ENCODE measurements around the gene EFEMP1. TPM values are rescaled to one million over a fixed set of nuclear protein-coding genes. Genes with fewer than 3 reads are reported as not detected.

The EFEMP1 gene
- total and polyA plus RNA-seq, 7 experiments from 2014 or later = not detected

DNA sequence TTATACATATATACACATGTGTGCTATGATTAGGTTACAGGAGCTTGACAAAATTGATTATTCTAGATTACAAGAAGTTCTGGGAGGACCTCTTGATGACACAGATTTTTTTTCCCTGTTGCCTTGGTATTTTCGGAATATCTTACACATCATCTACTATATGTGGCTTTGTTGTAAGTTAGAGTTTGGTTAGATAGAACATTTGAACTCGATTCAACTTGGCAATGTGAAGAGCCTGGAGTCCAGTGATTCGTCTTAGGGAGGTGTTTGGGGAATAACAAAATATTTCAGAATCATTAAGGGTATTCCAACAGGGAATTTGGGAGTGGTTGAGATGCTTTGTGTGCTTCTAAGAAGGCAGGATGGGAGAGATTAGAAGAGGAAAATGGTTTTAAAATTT lies 39.3 kb upstream of the EFEMP1 start:
- ATAC-seq = no peak
- Mint-ChIP-seq H3K9me3 (peaks cover 0 to 9% (median 0%) of the 10 kb centered on the region in 11 donors), H3K36me3 (no peaks in the 10 kb centered on the region), H3K4me3 (no peak overlapping the region), H3K27me3 (peaks cover 3 to 21% (median 5%) of the 10 kb centered on the region in 5 donors), H3K4me1 (no peaks in the 10 kb centered on the region), H3K27ac (no peak overlapping the region)
- H3K27ac ChIP-seq (ENCODE audit: low read depth, low read length) = no peak overlapping the region
- H3K27me3 ChIP-seq (ENCODE audit: control insufficient read depth in 2 of 2, insufficient read depth in 2 of 2, low read length in 2 of 2) = no peaks in the 10 kb centered on the region
- intact Hi-C loops (cut with micrococcal nuclease) = no loop called here
- H3K36me3 ChIP-seq (ENCODE audit: control insufficient read depth in 2 of 3, insufficient read depth in 3 of 3, low read length in 3 of 3) = no peaks in the 10 kb centered on the region
- H3K9me3 ChIP-seq (ENCODE audit: control insufficient read depth in 2 of 3, low read length in 3 of 3) = no peaks in the 10 kb centered on the region
- H3K4me3 ChIP-seq (ENCODE audit: low read length) = no peak overlapping the region
- CTCF ChIA-PET = interaction anchor here (0.6 kb wide), 1 partner anchor 457 kb away, joined by 6 read pairs; no protein-coding TSS in a partner anchor
- H3K4me1 ChIP-seq (ENCODE audit: control insufficient read depth in 2 of 2, insufficient read depth in 2 of 2, low read length in 2 of 2) = no peaks in the 10 kb centered on the region
- no peak for DNase-seq
- POLR2A ChIA-PET = no interaction called here

DNA sequence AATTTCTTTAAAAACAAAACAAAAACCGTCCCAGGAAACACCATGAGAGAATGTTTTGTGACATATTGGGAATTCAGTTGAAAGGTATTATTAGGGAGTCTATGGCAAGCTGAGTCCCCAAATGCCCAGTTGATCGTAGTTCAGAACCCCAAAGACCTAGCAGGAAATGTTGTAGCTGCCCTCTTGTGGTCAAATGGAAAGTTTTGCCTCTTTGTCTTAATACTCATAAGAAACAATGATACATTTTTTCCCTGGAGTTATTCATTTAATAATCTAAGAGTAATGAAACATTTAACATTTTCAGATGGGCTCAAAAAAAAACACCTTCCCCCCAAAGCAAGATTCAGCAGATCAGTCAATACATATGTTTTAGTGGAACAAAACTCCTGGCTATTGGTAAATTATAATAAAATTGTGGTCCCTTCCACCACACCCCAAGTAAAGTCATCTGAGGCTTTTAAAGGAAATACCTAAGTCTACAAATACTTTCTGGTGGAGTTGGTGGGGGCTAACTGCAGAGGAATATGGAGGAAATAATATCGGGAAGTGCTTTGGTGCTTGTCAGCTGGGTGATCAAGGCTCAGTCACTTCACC lies 37.8 kb upstream of the EFEMP1 start:
- no peak overlapping the region for H3K4me3 Mint-ChIP-seq

DNA sequence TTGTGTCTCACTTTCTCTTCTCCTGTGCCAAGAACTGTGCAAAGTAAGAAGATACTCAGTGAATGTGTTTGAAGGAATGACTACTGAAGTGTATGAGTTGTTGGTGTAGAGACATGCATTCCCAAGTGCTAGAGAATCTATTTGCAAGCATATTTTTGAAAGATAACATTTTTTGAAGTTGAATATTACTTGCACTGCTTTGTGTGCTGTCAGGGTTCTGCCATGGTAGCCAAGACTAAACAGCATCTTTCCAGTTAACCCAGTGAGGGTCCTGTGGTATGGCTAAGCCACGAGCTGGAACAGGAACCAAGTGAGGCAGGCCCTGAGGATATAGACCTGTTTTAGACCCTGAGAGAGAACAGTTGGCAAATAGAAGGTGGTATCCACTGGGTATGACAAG lies 35.2 kb upstream of the EFEMP1 start:
- ChIA-PET POLR2A (no interaction called here), CTCF (no interaction called here)
- Mint-ChIP-seq H3K4me3 (no peak overlapping the region), H3K36me3 (no peaks in the 10 kb centered on the region), H3K9me3 (peaks cover 0 to 2% (median 0%) of the 10 kb centered on the region in 11 donors), H3K27ac (no peak overlapping the region), H3K4me1 (no peaks in the 10 kb centered on the region), H3K27me3 (peaks cover 0 to 20% (median 3%) of the 10 kb centered on the region in 5 donors)
- ATAC-seq (no peak), DNase-seq (no peak)
- H3K36me3 ChIP-seq (ENCODE audit: control insufficient read depth in 2 of 3, insufficient read depth in 3 of 3, low read length in 3 of 3) = no peaks in the 10 kb centered on the region
- H3K4me1 ChIP-seq (ENCODE audit: control insufficient read depth in 2 of 2, insufficient read depth in 2 of 2, low read length in 2 of 2) = no peaks in the 10 kb centered on the region
- no peak overlapping the region for H3K4me3 ChIP-seq (ENCODE audit: low read length)
- intact Hi-C loops (cut with micrococcal nuclease) = no loop called here
- H3K9me3 ChIP-seq (ENCODE audit: control insufficient read depth in 2 of 3, low read length in 3 of 3) = no peaks in the 10 kb centered on the region
- no peaks in the 10 kb centered on the region for H3K27me3 ChIP-seq (ENCODE audit: control insufficient read depth in 2 of 2, insufficient read depth in 2 of 2, low read length in 2 of 2)
- no peak overlapping the region for H3K27ac ChIP-seq (ENCODE audit: low read depth, low read length)

More for the DNA sequence above, 37.8 kb upstream of the EFEMP1 start:
- H3K9me3 ChIP-seq (ENCODE audit: control insufficient read depth in 2 of 3, low read length in 3 of 3) = no peaks in the 10 kb centered on the region
- Mint-ChIP-seq H3K4me1 (no peaks in the 10 kb centered on the region), H3K27me3 (peaks cover 0 to 21% (median 5%) of the 10 kb centered on the region in 5 donors), H3K27ac (no peak overlapping the region), H3K9me3 (peaks cover 0 to 9% (median 0%) of the 10 kb centered on the region in 11 donors), H3K36me3 (no peaks in the 10 kb centered on the region)
- ChIA-PET POLR2A (no interaction called here), CTCF (no interaction called here)
- H3K27me3 ChIP-seq (ENCODE audit: control insufficient read depth in 2 of 2, insufficient read depth in 2 of 2, low read length in 2 of 2) = no peaks in the 10 kb centered on the region
- intact Hi-C loops (cut with micrococcal nuclease) = loop anchor here in 1 of 2 donors (1.0 kb wide), 1 partner anchor 243 kb away; no protein-coding TSS in a partner anchor
- H3K4me1 ChIP-seq (ENCODE audit: control insufficient read depth in 2 of 2, insufficient read depth in 2 of 2, low read length in 2 of 2) = no peaks in the 10 kb centered on the region
- no peak overlapping the region for H3K27ac ChIP-seq (ENCODE audit: low read depth, low read length)
- no peak overlapping the region for H3K4me3 ChIP-seq (ENCODE audit: low read length)
- DNase-seq (no peak), ATAC-seq (no peak)
- H3K36me3 ChIP-seq (ENCODE audit: control insufficient read depth in 2 of 3, insufficient read depth in 3 of 3, low read length in 3 of 3) = no peaks in the 10 kb centered on the region

DNA sequence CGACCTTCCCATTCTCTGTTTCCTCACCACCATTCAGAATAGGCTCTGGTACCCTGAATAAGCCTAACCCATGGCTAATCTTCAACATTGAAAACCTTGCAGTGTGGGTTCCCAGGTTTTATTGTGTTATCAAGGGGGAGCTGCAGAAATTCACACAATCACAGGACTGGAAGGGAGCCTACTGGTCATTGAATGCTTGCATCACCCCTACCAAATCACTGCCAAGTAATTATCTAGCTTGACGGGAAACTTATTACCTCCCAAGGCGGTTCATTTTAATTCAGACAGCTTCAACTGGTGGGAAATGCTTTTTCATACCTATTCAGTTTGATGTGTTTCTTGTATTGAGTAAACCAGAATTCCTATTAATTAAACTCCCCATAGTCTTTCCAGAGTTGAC lies 33.6 kb upstream of the EFEMP1 start:
- Mint-ChIP-seq H3K4me1 (peaks cover 0 to 1% (median 0%) of the 10 kb centered on the region in 7 donors), H3K4me3 (no peak overlapping the region), H3K27ac (no peak overlapping the region), H3K27me3 (peaks cover 0 to 13% (median 7%) of the 10 kb centered on the region in 5 donors), H3K36me3 (no peaks in the 10 kb centered on the region), H3K9me3 (peaks cover 0 to 5% (median 0%) of the 10 kb centered on the region in 11 donors)
- DNase-seq (no peak), ATAC-seq (no peak)
- ChIA-PET POLR2A (no interaction called here), CTCF (no interaction called here)
- Histone ChIP-seq H3K27me3 (ENCODE audit: control insufficient read depth in 2 of 2, insufficient read depth in 2 of 2, low read length in 2 of 2) (no peaks in the 10 kb centered on the region), H3K4me3 (ENCODE audit: low read length) (no peak overlapping the region), H3K27ac (ENCODE audit: low read depth, low read length) (no peak overlapping the region), H3K9me3 (ENCODE audit: control insufficient read depth in 2 of 3, low read length in 3 of 3) (no peaks in the 10 kb centered on the region), H3K36me3 (ENCODE audit: control insufficient read depth in 2 of 3, insufficient read depth in 3 of 3, low read length in 3 of 3) (no peaks in the 10 kb centered on the region), H3K4me1 (ENCODE audit: control insufficient read depth in 2 of 2, insufficient read depth in 2 of 2, low read length in 2 of 2) (no peaks in the 10 kb centered on the region)
- intact Hi-C loops (cut with micrococcal nuclease) = no loop called here

DNA sequence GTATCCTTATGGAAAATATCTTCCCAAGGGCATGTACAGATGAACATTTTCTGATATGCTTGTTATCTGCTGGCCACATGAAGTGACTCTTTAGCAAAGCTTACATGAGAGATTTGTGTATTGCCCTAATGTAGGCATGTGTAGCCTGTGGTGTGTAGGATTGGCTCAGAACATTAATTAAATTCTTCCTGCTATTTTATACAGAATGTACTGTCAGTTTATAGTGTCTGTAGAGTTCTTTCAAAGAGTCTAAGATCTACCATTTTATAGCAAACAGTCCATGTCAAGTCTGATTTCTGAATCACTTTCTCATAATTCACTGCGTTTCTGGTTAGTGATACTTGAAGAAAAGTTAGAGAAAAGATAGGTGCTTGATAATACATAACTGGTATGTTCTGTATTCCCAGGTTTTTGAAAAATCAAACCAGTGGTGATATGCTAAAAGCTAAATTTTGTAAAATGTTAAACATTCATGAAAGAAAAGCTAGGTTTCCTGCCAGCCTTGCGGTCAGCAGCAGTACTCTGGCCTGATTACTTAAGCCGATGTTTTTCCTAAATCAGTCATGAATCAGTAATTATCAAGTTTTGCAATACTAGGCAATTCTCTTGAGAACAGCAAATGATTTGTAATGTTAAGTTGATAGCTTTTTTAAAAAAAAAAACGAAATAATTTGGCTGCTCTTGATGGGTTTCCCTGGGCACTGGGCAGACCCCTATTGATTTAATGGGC lies 30.9 kb upstream of the EFEMP1 start:
- peaks cover 0 to 1% (median 0%) of the 10 kb centered on the region in 7 donors for H3K4me1 Mint-ChIP-seq
- no peaks in the 10 kb centered on the region for H3K9me3 ChIP-seq (ENCODE audit: control insufficient read depth in 2 of 3, low read length in 3 of 3)
- H3K4me3 Mint-ChIP-seq = no peak overlapping the region
- H3K9me3 Mint-ChIP-seq = peaks cover 0 to 8% (median 0%) of the 10 kb centered on the region in 11 donors
- H3K4me3 ChIP-seq (ENCODE audit: low read length) = no peak overlapping the region
- ChIA-PET POLR2A (no interaction called here), CTCF (no interaction called here)
- no peaks in the 10 kb centered on the region for H3K36me3 Mint-ChIP-seq
- intact Hi-C loops (cut with micrococcal nuclease) = no loop called here
- peaks cover 0 to 20% (median 8%) of the 10 kb centered on the region in 5 donors for H3K27me3 Mint-ChIP-seq
- no peak overlapping the region for H3K27ac Mint-ChIP-seq
- no peaks in the 10 kb centered on the region for H3K36me3 ChIP-seq (ENCODE audit: control insufficient read depth in 2 of 3, insufficient read depth in 3 of 3, low read length in 3 of 3)
- no peak for DNase-seq
- no peak for ATAC-seq
- H3K4me1 ChIP-seq (ENCODE audit: control insufficient read depth in 2 of 2, insufficient read depth in 2 of 2, low read length in 2 of 2) = no peaks in the 10 kb centered on the region
- H3K27me3 ChIP-seq (ENCODE audit: control insufficient read depth in 2 of 2, insufficient read depth in 2 of 2, low read length in 2 of 2) = no peaks in the 10 kb centered on the region
- H3K27ac ChIP-seq (ENCODE audit: low read depth, low read length) = no peak overlapping the region

DNA sequence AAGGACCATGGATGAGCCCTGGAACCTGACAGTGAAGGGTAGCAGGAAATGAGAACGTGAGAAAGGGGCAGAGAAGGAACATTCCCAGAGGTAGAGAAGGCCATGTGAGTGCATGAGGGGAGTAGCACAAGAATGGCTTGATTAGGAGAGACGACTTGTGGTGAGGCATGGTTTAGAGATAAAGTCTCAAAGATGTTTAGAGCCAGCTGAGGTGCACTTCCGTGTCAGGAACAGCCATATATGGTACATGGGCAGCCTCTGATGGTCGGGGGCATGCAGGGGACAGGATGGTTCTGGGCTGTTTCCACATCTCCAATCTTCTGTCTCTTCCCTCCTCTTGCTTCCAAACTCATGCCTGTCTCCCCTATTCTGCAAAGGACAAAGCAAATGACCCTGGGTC lies 28.8 kb upstream of the EFEMP1 start:
- Mint-ChIP-seq H3K27me3 (peaks cover 0 to 24% (median 8%) of the 10 kb centered on the region in 5 donors), H3K36me3 (no peaks in the 10 kb centered on the region), H3K9me3 (peaks cover 0 to 7% (median 0%) of the 10 kb centered on the region in 11 donors), H3K4me3 (no peak overlapping the region), H3K27ac (no peak overlapping the region), H3K4me1 (peaks cover 0 to 1% (median 0%) of the 10 kb centered on the region in 7 donors)
- Histone ChIP-seq H3K27me3 (ENCODE audit: control insufficient read depth in 2 of 2, insufficient read depth in 2 of 2, low read length in 2 of 2) (no peaks in the 10 kb centered on the region), H3K36me3 (ENCODE audit: control insufficient read depth in 2 of 3, insufficient read depth in 3 of 3, low read length in 3 of 3) (no peaks in the 10 kb centered on the region), H3K4me1 (ENCODE audit: control insufficient read depth in 2 of 2, insufficient read depth in 2 of 2, low read length in 2 of 2) (no peaks in the 10 kb centered on the region), H3K4me3 (ENCODE audit: low read length) (no peak overlapping the region), H3K27ac (ENCODE audit: low read depth, low read length) (no peak overlapping the region), H3K9me3 (ENCODE audit: control insufficient read depth in 2 of 3, low read length in 3 of 3) (no peaks in the 10 kb centered on the region)
- ChIA-PET CTCF (no interaction called here), POLR2A (no interaction called here)
- DNase-seq = no peak
- no peak for ATAC-seq
- intact Hi-C loops (cut with micrococcal nuclease) = no loop called here

DNA sequence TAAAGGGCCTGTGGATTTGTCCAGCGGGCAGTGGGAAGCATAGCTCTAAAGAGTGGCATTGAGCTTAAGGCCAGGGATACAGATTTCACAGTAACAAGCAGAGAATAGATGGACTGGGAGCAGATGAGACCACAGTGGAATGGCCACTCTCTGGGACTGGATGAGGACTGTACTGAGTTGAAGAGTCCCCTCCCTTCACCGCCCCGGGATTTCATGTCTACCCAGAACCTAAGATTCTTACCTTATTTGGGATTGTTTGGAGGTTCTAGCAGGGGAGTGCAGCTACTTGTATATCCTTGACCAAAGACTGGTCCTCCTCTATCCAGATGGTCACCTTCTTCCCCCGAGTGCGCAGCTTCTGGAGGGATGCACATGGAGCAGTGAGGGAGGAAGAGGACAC lies 28.0 kb upstream of the EFEMP1 start:
- Histone ChIP-seq H3K27me3 (ENCODE audit: control insufficient read depth in 2 of 2, insufficient read depth in 2 of 2, low read length in 2 of 2) (no peaks in the 10 kb centered on the region), H3K27ac (ENCODE audit: low read depth, low read length) (no peak overlapping the region), H3K4me3 (ENCODE audit: low read length) (no peak overlapping the region), H3K36me3 (ENCODE audit: control insufficient read depth in 2 of 3, insufficient read depth in 3 of 3, low read length in 3 of 3) (no peaks in the 10 kb centered on the region), H3K9me3 (ENCODE audit: control insufficient read depth in 2 of 3, low read length in 3 of 3) (no peaks in the 10 kb centered on the region), H3K4me1 (ENCODE audit: control insufficient read depth in 2 of 2, insufficient read depth in 2 of 2, low read length in 2 of 2) (no peaks in the 10 kb centered on the region)
- H3K9me3 Mint-ChIP-seq = peaks cover 0 to 7% (median 0%) of the 10 kb centered on the region in 11 donors
- ATAC-seq (no peak), DNase-seq (no peak)
- H3K36me3 Mint-ChIP-seq = no peaks in the 10 kb centered on the region
- no peak overlapping the region for H3K27ac Mint-ChIP-seq
- peaks cover 0 to 1% (median 0%) of the 10 kb centered on the region in 7 donors for H3K4me1 Mint-ChIP-seq
- CTCF ChIA-PET = no interaction called here
- H3K4me3 Mint-ChIP-seq = no peak overlapping the region
- POLR2A ChIA-PET = no interaction called here
- intact Hi-C loops (cut with micrococcal nuclease) = no loop called here
- H3K27me3 Mint-ChIP-seq = peaks cover 0 to 29% (median 8%) of the 10 kb centered on the region in 5 donors

Data from naive thymus-derived CD4-positive, alpha-beta T cell (primary cell).